ENCODE data around the gene DCAF5.
"Not testable (repeated sequence)": the region's sequence is repeated elsewhere in the genome, so short reads cannot be mapped to it uniquely, and the experiment has no call there.

The DCAF5 gene, protein sequence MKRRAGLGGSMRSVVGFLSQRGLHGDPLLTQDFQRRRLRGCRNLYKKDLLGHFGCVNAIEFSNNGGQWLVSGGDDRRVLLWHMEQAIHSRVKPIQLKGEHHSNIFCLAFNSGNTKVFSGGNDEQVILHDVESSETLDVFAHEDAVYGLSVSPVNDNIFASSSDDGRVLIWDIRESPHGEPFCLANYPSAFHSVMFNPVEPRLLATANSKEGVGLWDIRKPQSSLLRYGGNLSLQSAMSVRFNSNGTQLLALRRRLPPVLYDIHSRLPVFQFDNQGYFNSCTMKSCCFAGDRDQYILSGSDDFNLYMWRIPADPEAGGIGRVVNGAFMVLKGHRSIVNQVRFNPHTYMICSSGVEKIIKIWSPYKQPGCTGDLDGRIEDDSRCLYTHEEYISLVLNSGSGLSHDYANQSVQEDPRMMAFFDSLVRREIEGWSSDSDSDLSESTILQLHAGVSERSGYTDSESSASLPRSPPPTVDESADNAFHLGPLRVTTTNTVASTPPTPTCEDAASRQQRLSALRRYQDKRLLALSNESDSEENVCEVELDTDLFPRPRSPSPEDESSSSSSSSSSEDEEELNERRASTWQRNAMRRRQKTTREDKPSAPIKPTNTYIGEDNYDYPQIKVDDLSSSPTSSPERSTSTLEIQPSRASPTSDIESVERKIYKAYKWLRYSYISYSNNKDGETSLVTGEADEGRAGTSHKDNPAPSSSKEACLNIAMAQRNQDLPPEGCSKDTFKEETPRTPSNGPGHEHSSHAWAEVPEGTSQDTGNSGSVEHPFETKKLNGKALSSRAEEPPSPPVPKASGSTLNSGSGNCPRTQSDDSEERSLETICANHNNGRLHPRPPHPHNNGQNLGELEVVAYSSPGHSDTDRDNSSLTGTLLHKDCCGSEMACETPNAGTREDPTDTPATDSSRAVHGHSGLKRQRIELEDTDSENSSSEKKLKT

DNA sequence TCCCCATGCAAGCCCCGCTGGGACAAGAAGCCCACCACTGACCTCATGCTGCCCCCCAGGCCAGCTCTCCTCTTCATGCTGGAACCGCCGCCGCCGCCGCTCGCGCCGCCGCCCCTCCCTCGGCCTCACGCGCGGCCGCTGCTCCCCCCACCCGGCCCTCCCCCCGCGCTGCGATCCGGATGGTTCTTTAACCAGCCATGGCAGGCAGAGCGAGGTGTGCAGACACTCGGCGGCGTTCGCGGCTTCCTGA is at the start of gene DCAF5:
Gene DCAF5 (minus strand): TSS at position 218 of the 250 bp plus-strand sequence. CDS start 141 bp downstream, at position 77.
- DNase-seq (ENCODE audit: low spot score), result no peak

DNA sequence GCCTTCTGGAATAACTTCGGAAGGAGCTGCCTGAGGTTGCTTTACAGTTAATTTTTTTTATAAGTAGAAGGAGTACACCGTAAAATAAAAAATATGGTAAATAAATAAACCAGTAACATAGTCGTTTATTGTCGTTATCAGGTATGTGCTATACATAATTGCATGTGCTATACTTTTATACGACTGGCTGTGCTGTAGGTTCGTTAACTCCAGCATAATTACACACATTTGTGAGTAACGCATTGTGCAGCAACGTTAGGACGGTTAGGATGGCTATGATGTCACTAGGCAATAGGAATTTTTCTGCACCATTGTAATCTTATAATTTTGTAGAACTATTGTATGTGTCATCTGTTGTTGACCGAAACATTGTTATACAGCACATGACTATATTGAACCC is 46.9 kb upstream of the DCAF5 start:
- DNase-seq (ENCODE audit: low spot score), result no peak

DNA sequence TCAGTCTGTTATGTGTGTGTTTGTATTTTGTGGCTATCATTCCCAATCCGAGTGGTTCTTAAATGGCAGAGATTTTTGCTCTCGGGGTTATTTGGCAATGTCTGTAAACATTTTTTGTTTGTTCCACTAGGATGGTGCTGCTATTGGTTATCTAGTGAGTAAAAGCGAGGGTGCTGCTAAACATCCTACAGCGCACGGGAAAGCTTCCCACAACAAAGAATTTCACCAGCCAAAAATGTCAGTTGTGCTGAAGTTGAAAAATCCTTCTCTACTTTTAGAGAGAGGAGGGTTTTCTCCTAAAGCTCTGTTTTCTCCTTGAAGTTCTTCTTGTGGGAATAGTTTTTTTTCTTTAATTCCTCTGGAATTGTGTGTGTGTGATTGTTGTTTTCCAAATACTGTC is 40.8 kb upstream of the DCAF5 start:
- DNase-seq (ENCODE audit: low spot score), result no peak

DNA sequence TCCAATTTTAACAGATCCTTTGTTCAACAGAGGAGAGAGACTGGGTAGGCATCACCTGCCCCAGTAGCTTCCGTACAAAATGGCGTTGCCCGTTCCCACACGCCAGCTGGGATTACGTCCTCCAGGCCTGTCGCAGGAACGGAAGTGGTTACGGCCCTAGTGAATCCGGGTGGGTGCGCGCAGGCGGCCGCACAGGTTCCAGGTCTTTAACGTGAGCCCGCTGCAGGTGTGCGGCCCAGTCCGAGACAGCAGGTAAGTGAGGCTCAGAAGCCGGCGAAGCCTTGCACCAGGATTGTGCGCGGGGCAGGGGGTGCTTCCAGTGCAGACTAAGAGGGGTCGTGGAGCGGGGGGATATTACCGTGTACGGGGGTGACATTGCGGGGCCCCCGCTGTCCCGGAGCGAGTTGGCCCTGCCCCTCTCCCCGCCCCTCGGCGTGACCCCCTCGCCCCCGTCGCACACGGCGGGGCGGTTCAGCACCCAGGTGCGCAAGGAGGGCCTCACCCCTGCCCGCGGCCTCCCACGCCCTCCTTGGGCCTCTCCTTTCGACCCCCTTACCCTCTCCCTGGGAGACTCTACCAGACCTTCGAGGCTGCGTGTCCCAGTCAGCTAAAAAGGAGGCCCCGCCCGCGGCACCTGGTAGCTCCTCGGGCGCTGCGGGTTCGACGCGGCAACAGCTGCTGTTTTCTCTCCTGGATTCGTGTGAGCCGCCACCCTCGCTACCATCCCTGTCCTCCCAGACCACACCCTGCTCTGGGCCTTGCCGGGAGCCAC is 38.6 kb upstream of the DCAF5 start, which contains the start of gene EXD2:
Gene EXD2 (plus strand): TSS at position 159 of the 772 bp plus-strand sequence. CDS start 17,973 bp downstream, outside the sequence.
- DNase-seq (ENCODE audit: low spot score), result peak; percentile 84

DNA sequence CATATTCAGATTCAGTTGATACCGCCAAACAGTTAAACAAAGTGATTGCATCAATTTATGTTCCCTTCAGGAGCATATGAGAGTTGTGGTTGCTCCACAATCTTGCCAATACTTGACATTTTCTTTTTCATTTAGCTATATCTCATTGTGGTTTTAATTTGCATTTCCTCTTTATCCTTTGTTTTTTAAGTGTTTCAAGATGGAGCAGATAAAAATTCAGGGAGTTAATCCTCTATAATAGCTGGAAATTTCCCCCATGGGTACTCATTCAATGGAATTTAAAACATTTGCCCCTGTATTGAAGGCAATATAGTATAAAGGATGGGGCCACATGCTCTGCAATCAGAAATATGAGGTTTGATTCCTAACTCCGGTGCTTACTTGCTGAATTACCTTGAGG is 37.3 kb upstream of the DCAF5 start:
- no peak for DNase-seq (ENCODE audit: low spot score)

DNA sequence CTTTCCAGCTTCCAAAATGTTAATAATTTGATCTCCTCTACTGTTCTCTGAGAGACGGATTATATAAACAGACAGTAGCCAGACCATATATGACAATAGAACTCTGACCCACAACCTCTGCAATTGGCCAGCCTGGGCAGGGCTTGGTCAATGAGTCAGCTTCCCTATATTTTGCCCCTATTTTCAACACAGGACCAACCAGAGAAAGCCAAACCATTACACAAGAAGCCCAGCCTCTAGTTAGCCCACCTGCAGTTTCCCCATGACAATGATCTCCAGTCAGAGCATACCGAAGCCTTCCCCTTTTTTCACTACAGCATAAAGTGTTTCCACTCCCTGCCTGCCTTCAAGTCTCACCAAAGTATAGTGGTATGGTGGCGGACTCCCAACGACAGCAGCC is 30.8 kb upstream of the DCAF5 start:
- DNase-seq (ENCODE audit: low spot score), result no peak

DNA sequence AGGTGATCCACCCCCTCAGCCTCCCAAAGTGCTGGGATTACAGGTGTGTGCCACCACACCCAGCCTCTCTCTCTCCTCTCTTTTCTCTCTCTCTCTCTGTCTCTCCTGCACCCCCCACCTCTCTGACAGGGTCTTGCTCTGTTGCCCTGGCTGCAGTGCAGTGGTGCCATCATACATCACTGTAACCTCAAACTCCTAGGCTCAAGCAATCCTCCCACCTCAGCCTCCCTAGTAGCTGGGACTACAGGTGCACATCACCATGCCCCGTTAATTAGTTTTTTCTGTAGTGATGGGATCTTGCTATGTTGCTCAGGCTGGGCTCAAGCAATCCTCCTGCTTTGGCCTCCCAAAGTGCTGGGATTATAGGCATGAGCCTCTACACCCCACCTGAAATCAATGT is 29.7 kb upstream of the DCAF5 start:
- not testable (repeated sequence) for DNase-seq (ENCODE audit: low spot score)

DNA sequence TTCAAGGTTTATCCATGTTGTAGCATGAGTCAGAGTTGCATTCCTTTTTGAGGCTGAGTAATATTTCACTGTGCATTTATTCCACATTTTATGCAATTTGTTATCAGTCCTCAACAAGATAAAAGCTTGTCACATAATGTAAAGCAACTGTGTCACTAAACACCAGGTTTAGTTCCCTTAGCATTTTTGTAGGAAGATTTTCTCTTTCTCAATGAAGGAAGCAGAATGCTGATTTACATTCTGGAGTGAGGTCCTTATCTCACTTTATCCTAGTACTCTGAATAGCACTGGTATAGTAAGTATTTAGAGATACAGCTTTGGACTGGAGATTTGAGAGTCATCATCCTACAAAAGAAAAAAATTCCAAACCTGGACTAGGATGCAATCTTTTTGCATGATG is 28.6 kb upstream of the DCAF5 start:
- DNase-seq (ENCODE audit: low spot score), result no peak

DNA sequence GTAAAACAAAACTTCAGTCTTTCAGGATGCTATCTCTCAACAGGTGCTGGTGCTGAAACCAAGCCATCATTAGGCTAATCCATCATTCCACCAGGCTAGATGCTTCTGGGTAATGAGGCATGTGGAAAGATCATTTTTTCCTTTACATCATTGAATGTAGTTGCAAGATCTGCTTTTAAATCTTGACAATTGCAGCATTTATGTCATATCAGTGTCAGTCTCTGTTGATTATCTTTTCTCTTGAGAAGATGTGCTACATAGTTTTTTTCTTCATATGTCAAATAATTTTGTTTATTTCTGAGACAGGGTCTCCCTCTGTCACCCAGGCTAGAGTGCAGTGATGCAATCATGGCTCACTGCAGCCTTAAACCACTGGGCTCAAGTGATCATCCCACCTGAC is 22.2 kb upstream of the DCAF5 start:
- DNase-seq (ENCODE audit: low spot score), result no peak

DNA sequence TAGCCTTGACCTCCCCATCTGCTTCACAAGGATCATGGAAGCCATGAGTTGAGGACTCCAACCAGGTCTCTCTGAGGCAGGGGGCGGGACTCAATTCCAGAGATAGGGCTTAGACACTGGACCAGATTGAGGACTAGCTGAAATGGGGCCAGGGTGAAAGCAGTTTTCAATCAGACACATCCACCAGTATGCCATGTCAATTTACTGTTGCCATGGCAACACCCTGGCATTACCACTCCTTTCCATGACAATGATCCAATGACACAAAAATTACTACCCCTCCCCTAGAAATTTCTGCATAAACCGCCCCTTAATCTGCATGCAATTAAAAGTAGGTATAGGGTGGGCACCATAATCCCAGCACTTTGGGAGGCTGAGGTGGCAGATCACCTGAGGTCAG is 18.6 kb upstream of the DCAF5 start:
- no peak for DNase-seq (ENCODE audit: low spot score)

DNA sequence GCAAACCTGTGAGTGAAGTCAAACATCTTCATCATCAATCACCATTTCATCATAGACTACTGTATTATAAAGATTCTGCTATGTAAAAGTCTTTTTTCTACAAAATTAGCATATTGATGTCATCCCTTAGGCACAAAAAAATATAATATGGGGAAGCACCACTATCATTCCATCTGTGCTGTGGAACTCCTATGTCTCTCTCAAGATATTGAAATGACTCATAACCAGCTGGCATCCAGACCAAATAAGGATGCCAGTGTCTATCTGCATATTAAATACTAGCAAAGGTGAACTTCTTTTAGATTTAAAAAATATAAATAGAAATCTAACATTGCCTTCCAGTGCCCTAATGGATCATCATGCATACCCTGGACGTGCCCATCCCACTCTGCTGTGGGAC is 17.9 kb upstream of the DCAF5 start:
- DNase-seq (ENCODE audit: low spot score), result no peak

DNA sequence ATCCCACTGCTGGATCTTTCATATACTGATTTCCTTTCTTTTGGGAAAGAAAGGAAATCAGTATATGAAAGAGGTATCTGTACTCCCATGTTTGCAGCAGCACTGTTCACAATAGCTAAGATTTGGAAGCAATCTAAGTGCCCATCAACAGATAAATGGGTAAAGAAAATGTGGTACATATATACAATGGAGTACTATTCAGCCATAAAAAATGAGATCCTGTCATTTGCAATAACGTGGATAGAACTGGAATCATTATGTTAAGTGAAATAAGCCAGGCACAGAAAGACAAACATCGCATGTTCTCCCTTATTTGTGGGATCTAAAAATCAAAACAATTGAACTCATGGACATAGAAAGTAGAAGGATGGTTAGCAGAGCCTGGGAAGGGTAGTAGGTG is 12.9 kb upstream of the DCAF5 start:
- not testable (repeated sequence) for DNase-seq (ENCODE audit: low spot score)

DNA sequence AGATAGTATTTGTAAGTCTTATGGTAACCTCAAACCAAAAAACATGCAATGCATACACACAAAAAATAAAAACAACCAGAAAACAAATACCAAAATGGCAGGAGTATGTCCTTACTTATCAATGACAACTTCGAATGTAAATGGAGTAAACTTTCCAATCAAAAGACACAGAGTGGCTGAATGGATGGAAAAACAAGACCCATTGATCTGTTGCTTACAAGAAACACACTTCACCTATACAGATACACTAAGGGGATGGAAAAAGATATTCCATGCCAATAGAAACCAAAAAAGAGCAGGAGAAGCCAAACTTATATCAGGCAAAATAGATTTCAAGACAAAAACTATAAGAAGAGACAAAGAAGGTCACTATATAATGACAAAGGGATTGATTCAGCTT is 8.7 kb upstream of the DCAF5 start:
- DNase-seq (ENCODE audit: low spot score), result no peak

DNA sequence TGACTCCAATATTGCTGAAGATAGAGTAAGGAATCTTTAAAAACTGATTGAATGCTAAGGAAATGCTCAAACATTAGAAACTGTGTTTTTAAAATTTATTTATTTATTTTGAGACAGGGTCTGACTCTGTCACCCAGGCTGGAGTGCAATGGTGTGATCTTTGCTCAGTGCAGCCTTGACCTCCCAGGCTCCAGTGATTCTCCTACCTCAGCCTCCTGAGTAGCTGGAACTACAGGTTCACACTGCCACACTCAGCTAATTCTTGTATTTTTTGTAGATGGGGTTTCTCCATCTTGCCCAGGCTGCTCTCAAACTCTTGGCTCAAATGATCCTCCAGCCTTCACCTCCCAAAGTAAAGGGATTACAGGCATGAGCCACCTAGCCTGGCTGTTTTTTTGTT is 3.3 kb upstream of the DCAF5 start:
- DNase-seq (ENCODE audit: low spot score), result no peak

DNA sequence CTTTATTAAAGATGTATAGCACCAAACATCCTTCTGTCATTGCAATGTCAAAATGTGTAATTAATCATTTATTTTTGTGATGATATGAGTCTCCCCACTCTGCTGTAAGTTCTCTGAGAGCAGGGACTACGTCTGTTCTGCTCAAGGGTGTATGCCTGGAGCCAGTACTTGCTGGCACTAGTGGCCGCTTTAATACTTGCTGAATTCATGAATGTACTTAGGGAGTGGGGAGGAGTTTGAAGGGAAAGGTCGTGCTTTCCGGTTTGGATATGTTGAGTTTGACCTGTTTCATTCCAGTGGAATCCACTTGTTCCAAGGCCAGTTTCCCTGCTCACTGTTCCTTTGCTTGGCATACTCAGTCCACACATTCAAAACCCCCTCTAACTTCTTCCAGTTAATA is 1.9 kb upstream of the DCAF5 start:
- DNase-seq (ENCODE audit: low spot score), result no peak

DNA sequence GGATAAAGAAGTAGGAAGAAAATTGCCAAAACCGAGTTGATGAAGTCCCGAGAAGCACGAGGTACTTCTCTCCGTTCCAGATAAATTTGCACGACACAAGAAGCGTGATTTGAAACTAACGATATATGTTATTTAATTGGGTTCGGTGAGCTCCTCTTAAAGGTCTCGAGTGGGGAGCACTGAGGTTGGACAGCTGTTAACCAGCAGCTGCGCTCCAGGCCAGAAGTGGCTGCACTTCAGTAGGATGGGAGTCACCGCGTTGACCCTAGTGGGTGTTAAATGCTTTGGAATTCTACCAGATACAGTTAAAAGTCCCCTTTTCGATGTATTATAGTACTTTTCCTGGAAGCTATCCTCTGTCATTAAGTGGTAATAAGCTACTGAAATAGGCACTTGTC is 953 bp upstream of the DCAF5 start:
- DNase-seq (ENCODE audit: low spot score), result no peak

DNA sequence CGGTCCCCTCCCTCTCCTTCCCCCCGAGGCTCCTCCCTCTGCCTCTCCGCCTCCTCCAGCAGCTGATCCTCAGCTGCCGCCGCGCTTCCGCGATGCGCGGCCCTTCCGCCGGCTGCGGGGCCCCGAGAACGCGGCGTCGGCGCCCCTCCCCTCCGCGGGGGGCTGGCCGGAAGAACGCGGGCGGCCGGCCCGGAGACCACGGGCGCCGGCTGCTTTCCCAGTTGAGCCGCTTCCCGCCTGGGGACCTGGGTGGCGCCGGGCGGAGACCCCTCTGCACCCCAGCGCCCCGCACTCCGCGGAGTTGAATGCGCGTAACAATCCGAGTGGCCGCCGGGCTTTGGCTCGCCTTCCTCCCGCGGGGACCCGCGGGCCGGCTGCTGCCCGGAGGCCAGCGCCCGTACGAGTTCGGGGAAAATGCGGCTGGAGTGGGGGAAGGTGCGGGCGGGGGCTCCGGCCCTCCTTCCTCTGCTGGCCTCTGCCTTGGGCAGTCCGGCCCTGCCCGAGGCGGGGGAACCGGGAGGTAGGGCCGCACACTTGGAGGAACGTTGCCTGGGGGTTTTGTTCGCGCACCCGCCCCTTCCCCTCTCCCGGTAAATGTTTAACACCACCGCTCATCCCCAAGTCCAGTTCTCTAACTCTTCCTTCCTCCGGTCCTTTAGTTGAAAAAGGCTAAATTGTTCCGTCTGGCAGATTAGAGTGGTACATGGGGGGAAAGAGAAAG is 393 bp upstream of the DCAF5 start:
- peak; percentile 92 for DNase-seq (ENCODE audit: low spot score)

DNA sequence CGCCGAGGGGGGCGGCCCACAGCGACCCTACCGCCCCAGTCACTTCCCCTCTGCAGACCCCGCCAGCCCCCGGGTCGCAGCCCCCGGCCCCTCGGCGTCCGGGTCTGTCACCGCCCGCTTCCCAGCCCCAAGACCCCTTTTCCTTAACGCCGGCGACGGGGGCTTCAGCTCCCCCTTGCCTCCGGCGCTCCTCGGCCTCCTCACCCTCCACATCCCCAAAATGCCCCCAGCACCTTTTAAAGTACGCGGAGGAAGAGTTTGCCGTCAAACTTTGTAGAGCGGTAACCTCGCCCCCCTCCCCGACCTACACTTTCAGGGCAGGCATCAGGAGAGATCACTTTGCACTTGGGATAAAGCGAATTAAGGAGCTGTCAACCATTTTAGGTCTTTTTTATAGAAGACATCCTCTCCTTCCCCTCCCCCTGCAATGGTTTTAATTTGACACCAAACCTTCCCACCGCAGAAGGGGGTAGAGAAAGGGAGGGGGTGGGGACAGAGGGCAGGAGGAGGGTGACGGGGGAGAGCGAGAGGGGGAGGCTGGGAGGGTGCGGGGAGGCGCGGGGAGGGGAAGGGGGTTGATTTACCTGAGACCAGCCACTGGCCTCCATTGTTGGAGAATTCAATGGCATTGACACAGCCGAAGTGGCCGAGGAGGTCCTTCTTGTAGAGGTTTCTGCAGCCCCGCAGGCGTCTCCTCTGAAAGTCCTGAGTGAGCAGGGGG is 578 bp downstream of the DCAF5 start:
- peak; percentile 68 for DNase-seq (ENCODE audit: low spot score)

DNA sequence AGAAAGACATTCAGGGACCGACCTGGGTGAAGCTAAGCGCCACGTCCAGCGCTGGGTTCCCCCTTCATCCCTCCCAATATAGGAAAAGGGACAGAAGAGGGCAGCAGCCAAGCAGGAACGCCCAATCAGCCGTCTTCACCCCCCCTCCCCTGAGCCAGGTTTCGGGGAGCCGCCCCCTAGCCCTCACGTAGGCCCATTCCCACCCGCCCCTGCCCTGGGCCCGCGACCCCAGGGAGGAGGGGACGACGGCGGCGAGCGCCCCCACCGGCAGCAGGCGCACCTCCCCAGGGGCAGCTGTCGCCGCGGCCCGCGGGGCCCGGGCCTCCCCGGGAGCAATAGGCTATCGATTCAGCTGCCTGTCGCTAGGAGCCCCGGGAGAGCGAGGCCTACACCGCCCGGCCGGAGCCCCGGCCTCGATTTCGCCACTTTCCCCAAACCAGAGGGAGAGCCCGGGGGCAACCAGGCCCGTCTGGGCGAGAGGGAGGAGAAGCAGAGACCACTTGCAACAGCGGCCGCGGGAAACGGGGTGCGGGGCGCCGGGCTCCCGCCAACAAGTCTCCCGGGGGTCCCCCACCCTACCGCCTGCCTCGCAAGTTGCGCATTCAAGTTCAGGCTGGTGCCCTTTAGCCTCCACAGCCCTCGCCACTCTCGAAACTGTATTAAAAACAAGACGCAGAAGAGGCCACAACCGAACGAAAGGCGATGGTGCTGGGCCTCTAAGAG is 1.3 kb downstream of the DCAF5 start:
- DNase-seq (ENCODE audit: low spot score), result peak; percentile 85

DNA sequence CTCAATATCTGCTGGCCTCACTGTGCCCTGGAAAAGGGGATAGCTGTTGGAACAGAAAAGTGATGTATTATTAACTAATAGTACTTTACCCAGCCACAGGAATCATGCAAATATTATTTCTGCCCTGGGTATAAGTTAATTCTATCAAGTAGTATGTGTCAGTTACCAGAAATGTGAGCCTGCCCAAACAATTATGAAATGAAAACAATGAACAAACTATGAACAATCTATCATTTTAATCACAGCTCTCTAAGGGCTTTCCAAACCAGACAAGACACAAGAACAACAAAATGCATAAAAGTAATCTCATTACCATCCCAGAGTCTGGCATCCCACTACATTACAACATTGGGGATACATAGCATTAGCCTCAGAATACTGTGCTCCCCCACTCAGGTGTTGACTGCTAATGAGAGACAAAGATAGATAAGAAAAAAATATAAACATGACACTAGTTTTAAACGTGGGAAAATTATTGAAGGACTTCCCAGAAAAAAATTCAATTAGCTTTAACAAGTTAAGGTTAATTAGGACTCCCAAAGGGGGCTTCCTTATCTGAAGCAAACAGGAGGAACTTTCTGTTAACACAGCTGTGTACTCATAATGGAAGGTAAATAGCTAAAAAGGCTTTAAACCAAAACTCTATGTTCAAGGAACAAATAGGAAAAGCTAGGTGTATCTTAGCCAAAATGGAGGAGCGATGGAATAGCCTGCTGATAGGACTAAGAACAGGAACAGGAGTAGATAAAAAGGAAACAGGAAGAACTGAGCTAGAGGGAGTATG is 3.3 kb downstream of the DCAF5 start:
- DNase-seq (ENCODE audit: low spot score), result no peak

All from left forelimb (tissue), 1 donor.